ENCODE measurements around the gene HTR2A. TPM values are rescaled to one million over a fixed set of nuclear protein-coding genes. Genes with fewer than 3 reads are reported as not detected.

HTR2A gene
- total RNA-seq (2022; extraction: Qiagen RNA extraction) = not detected in 5 replicates

GRCh38 chr13:46896341-46897137 lies at the start of gene HTR2A:
Gene HTR2A, minus strand, starts transcription at chr13:46897053. Its CDS starts 1,147 bp downstream, at chr13:46895906.

GRCh38 chr13:46796515-46797474 lies 100.1 kb downstream of the HTR2A start, which contains the start of gene ESD:
Gene ESD, minus strand, starts transcription at chr13:46797161. Its CDS starts 5,748 bp downstream, at chr13:46791413.

Other genes starting within 250 kb of the HTR2A start
- gene ESD, start 99.9 kb downstream of the HTR2A start, total RNA-seq (2022; extraction: Qiagen RNA extraction) = 84.2 to 91.6 TPM (median 85.2 TPM) in 5 replicates